Trophoblast cell (in vitro differentiated cells and primary cell): ENCODE measurements around the gene ENTPD6.

Source experiments
- DNase-seq, 2 donors: peaks; one replicate each; pipeline ENCODE4 v3.0.0-alpha.2; 2016
- H2AFZ ChIP-seq: 2 replicates; pipeline ENCODE4 v1.6.1; 2013; ENCODE audit warnings: low read length, moderate library complexity, mild to moderate bottlenecking; ENCODE audit not compliant: insufficient read depth, poor library complexity
- H2AK5ac ChIP-seq: 2 replicates; pipeline ENCODE4 v1.6.1; 2013; ENCODE audit warnings: mild to moderate bottlenecking, low read length
- H2BK120ac ChIP-seq: 2 replicates; pipeline ENCODE4 v1.6.1; 2013; ENCODE audit warnings: low read length, mild to moderate bottlenecking, moderate library complexity; ENCODE audit not compliant: insufficient read depth, poor library complexity
- H2BK12ac ChIP-seq: 2 replicates; pipeline ENCODE4 v1.6.1; 2013; ENCODE audit warnings: mild to moderate bottlenecking, low read length, moderate library complexity
- H2BK5ac ChIP-seq: 2 replicates; pipeline ENCODE4 v1.6.1; 2013; ENCODE audit warnings: low read length, low read depth, moderate library complexity, mild to moderate bottlenecking; ENCODE audit not compliant: poor library complexity
- H3K14ac ChIP-seq: 2 replicates; pipeline ENCODE4 v1.6.1; 2013; ENCODE audit warnings: mild to moderate bottlenecking, low read length
- H3K18ac ChIP-seq: 2 replicates; pipeline ENCODE4 v1.6.1; 2013; ENCODE audit warnings: mild to moderate bottlenecking, low read length
- H3K23ac ChIP-seq: 2 replicates; pipeline ENCODE4 v1.6.1; 2013; ENCODE audit warnings: low read length
- H3K27ac ChIP-seq: 2 replicates; pipeline ENCODE4 v1.5.1; 2013; ENCODE audit warnings: low read depth, mild to moderate bottlenecking, inconsistent platforms, low read length, moderate library complexity
- H3K27me3 ChIP-seq: 2 replicates; pipeline ENCODE4 v1.6.1; 2013; ENCODE audit warnings: inconsistent platforms, mild to moderate bottlenecking, low read length, moderate library complexity; ENCODE audit not compliant: insufficient read depth
- H3K36me3 ChIP-seq, 2 experiments: 1 replicate in 1 of 2; 2 replicates in 1 of 2; pipeline ENCODE4 v1.6.1; 2013; ENCODE audit warnings: low read length in 2 of 2, mild to moderate bottlenecking in 2 of 2, moderate library complexity in 1 of 2; ENCODE audit not compliant: insufficient read depth in 2 of 2, control insufficient read depth in 1 of 2
- H3K4ac ChIP-seq: 2 replicates; pipeline ENCODE4 v1.6.1; 2013; ENCODE audit warnings: low read depth, mild to moderate bottlenecking, low read length, moderate library complexity
- H3K4me1 ChIP-seq, 2 experiments: 1 replicate in 1 of 2; 2 replicates in 1 of 2; pipeline ENCODE4 v1.6.1; 2013; ENCODE audit warnings: low read length in 2 of 2, mild to moderate bottlenecking in 2 of 2, moderate library complexity in 1 of 2; ENCODE audit not compliant: insufficient read depth in 2 of 2, control insufficient read depth in 1 of 2
- H3K4me2 ChIP-seq: 2 replicates; pipeline ENCODE4 v1.6.1; 2013; ENCODE audit warnings: inconsistent platforms, mild to moderate bottlenecking, low read length, moderate library complexity
- H3K4me3 ChIP-seq: 2 replicates; pipeline ENCODE4 v1.5.1; 2013; ENCODE audit warnings: mild to moderate bottlenecking, low read depth, low read length, inconsistent platforms
- H3K79me1 ChIP-seq: one replicate; pipeline ENCODE4 v1.6.1; 2013; ENCODE audit warnings: low read length
- H3K79me2 ChIP-seq: 2 replicates; pipeline ENCODE4 v1.6.1; 2013; ENCODE audit warnings: low read length, mild to moderate bottlenecking; ENCODE audit not compliant: control insufficient read depth, insufficient read depth, poor library complexity
- H3K9ac ChIP-seq: 2 replicates; pipeline ENCODE4 v1.6.1; 2013; ENCODE audit warnings: mild to moderate bottlenecking, low read length
- H3K9me3 ChIP-seq: 2 replicates; pipeline ENCODE4 v1.6.1; 2013; ENCODE audit warnings: low read depth, mild to moderate bottlenecking, control low read depth, inconsistent platforms, low read length; ENCODE audit not compliant: insufficient read depth
- H4K12ac ChIP-seq: 2 replicates; pipeline ENCODE4 v1.6.1; 2013; ENCODE audit warnings: low read depth, mild to moderate bottlenecking, low read length, moderate library complexity
- H4K8ac ChIP-seq: 2 replicates; pipeline ENCODE4 v1.6.1; 2013; ENCODE audit warnings: low read depth, mild to moderate bottlenecking, low read length, moderate library complexity
- H4K91ac ChIP-seq: one replicate; pipeline ENCODE4 v1.6.1; 2013; ENCODE audit warnings: low read depth, mild to moderate bottlenecking, low read length, moderate library complexity
- WGBS: extraction: QIAGEN DNeasy Blood & Tissue Kit; methylation state at CpG from one replicate; pipeline ENCODE4 v1.1.7; 2013; ENCODE audit warnings: missing lambda C conversion rate; ENCODE audit not compliant: insufficient read length, insufficient coverage; ENCODE audit errors: extremely low coverage; 5-methylcytosine and 5-hydroxymethylcytosine counted together

The ENTPD6 gene

DNA sequence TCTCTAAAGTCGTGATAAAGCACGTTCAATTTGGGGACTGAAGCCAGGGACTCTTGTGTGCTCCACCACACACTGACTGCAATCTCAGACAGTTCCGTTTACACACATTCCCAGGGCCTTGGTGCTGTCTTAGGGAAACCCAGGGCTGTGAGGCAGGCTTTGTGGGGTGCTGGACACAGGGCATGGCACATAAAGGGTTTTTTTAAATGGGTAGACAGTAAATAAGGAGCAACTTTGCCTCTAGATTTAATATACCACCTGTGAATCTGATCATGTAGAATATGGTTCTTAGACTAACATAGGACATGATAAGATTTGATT is 2.3 kb downstream of the ENTPD6 start:
- Histone ChIP-seq H4K12ac (no peak overlapping the region), H3K14ac (no peak overlapping the region), H3K27ac (no peak overlapping the region), H4K91ac (no peak overlapping the region), H2BK120ac (no peak overlapping the region), H3K79me2 (peaks cover 9% of the 10 kb centered on the region), H3K4ac (no peak overlapping the region), H3K79me1 (peaks cover 9% of the 10 kb centered on the region), H3K4me2 (no peak overlapping the region), H3K27me3 (no peaks in the 10 kb centered on the region), H4K8ac (no peak overlapping the region), H2AK5ac (no peak overlapping the region), H3K36me3 (no peaks in the 10 kb centered on the region), H3K9me3 (no peaks in the 10 kb centered on the region), H2BK12ac (no peak overlapping the region), H3K4me3 (no peak overlapping the region), H2AFZ (no peak overlapping the region), H3K9ac (no peak overlapping the region), H2BK5ac (no peak overlapping the region), H3K4me1 (peaks cover 0 to 3% of the 10 kb centered on the region in 2 experiments), H3K23ac (no peak overlapping the region), H3K18ac (no peak overlapping the region)
- no peak for DNase-seq
- WGBS = no CpG with 5 or more reads among the region's 3 CpGs

GRCh38 chr20:25198663-25199383 is 3.3 kb downstream of the ENTPD6 start:
- no peaks in the 10 kb centered on the region for H3K9me3 ChIP-seq
- H2AK5ac ChIP-seq = no peak overlapping the region
- H3K18ac ChIP-seq = no peak overlapping the region
- no peak overlapping the region for H3K4me3 ChIP-seq
- H3K27ac ChIP-seq = no peak overlapping the region
- DNase-seq = no peak
- H3K79me2 ChIP-seq = peaks cover 9% of the 10 kb centered on the region
- H4K8ac ChIP-seq = no peak overlapping the region
- no peak overlapping the region for H4K91ac ChIP-seq
- no peak overlapping the region for H3K4ac ChIP-seq
- no CpG with 5 or more reads among the region's 11 CpGs for WGBS
- no peaks in the 10 kb centered on the region for H3K36me3 ChIP-seq
- H2BK5ac ChIP-seq = no peak overlapping the region
- H4K12ac ChIP-seq = no peak overlapping the region
- H2AFZ ChIP-seq = no peak overlapping the region
- no peak overlapping the region for H3K14ac ChIP-seq
- H2BK12ac ChIP-seq = no peak overlapping the region
- H3K23ac ChIP-seq = no peak overlapping the region
- H3K27me3 ChIP-seq = no peaks in the 10 kb centered on the region
- H3K4me2 ChIP-seq = no peak overlapping the region
- no peak overlapping the region for H3K9ac ChIP-seq
- H3K79me1 ChIP-seq = peaks cover 9% of the 10 kb centered on the region
- H2BK120ac ChIP-seq = no peak overlapping the region
- H3K4me1 ChIP-seq = peaks cover 0 to 3% of the 10 kb centered on the region in 2 experiments

- Histone ChIP-seq H3K9me3 (no peaks in the 10 kb centered on the region), H3K9ac (no peak overlapping the region), H3K4me1 (peaks cover 0 to 3% of the 10 kb centered on the region in 2 experiments), H3K27me3 (no peaks in the 10 kb centered on the region), H2BK5ac (no peak overlapping the region), H2AFZ (no peak overlapping the region), H3K79me2 (peaks cover 9% of the 10 kb centered on the region), H3K4me3 (no peak overlapping the region), H2BK120ac (no peak overlapping the region), H3K79me1 (peaks cover 9% of the 10 kb centered on the region), H3K23ac (no peak overlapping the region), H3K27ac (no peak overlapping the region), H2AK5ac (no peak overlapping the region), H4K8ac (no peak overlapping the region), H2BK12ac (no peak overlapping the region), H3K4ac (no peak overlapping the region), H3K36me3 (no peaks in the 10 kb centered on the region), H3K18ac (no peak overlapping the region), H3K14ac (no peak overlapping the region), H4K91ac (no peak overlapping the region), H4K12ac (no peak overlapping the region), H3K4me2 (no peak overlapping the region)
- no peak for DNase-seq
- WGBS = no CpG with 5 or more reads among the region's 5 CpGs
These were observed 4.2 kb downstream of the ENTPD6 start for GRCh38 chr20:25199473-25200260.

DNA sequence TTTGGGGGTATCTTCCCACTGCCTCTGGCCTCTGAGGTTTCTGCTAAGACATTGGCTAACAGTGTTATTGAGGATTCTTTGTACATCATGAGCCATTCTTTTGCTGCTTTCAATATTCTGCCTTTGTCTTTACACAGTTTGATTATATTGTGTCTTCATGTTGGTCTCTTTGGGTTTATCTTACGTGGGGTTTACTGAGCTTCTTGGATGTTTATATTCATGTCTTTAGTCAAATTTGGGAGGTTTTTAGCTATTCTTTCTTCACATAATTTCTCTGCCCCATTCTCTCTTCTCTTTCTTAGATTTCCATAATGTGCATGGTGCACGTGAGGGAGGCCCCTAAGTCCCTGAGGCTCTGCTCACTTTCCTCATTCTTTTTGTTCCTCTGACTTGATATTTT is 7.6 kb downstream of the ENTPD6 start:
- H4K12ac ChIP-seq = no peak overlapping the region
- H3K79me2 ChIP-seq = no peaks in the 10 kb centered on the region
- no peak overlapping the region for H3K18ac ChIP-seq
- no peak for DNase-seq
- no peaks in the 10 kb centered on the region for H3K9me3 ChIP-seq
- H3K27me3 ChIP-seq = no peaks in the 10 kb centered on the region
- no peak overlapping the region for H3K4me2 ChIP-seq
- no peak overlapping the region for H3K14ac ChIP-seq
- no peak overlapping the region for H3K4ac ChIP-seq
- no peak overlapping the region for H3K4me3 ChIP-seq
- no peak overlapping the region for H3K9ac ChIP-seq
- H2AFZ ChIP-seq = no peak overlapping the region
- no peak overlapping the region for H4K91ac ChIP-seq
- H3K27ac ChIP-seq = no peak overlapping the region
- H3K36me3 ChIP-seq = no peaks in the 10 kb centered on the region
- no peak overlapping the region for H3K23ac ChIP-seq
- H3K4me1 ChIP-seq = no peaks in the 10 kb centered on the region
- H2BK5ac ChIP-seq = no peak overlapping the region
- no peaks in the 10 kb centered on the region for H3K79me1 ChIP-seq
- H2BK120ac ChIP-seq = no peak overlapping the region
- H4K8ac ChIP-seq = no peak overlapping the region
- no peak overlapping the region for H2AK5ac ChIP-seq
- WGBS = no CpG with 5 or more reads among the region's 2 CpGs
- H2BK12ac ChIP-seq = no peak overlapping the region
